PC-9 (cell line): ENCODE measurements around the gene LAYN.

Source experiments
- CTCF ChIP-seq: fragments of 200-600 bp; sonication (generic); conservative IDR thresholded peaks from 2 replicates; pipeline ENCODE4 v1.6.1; 2017; ENCODE audit warnings: mixed run types, antibody characterized with exemption, mild to moderate bottlenecking, moderate library complexity
- EZH2 ChIP-seq: fragments of 200-600 bp; sonication (generic); IDR thresholded peaks from 2 replicates; pipeline ENCODE4 v1.8.0; 2017; ENCODE audit warnings: antibody characterized with exemption, low read depth

- no peak for TF ChIP-seq EZH2
- TF ChIP-seq CTCF, result no peak
Measured at GRCh38 chr11:111541254-111542061, 938 bp downstream of the LAYN start.
